ENCODE data around the gene CD22.

Gene CD22

DNA sequence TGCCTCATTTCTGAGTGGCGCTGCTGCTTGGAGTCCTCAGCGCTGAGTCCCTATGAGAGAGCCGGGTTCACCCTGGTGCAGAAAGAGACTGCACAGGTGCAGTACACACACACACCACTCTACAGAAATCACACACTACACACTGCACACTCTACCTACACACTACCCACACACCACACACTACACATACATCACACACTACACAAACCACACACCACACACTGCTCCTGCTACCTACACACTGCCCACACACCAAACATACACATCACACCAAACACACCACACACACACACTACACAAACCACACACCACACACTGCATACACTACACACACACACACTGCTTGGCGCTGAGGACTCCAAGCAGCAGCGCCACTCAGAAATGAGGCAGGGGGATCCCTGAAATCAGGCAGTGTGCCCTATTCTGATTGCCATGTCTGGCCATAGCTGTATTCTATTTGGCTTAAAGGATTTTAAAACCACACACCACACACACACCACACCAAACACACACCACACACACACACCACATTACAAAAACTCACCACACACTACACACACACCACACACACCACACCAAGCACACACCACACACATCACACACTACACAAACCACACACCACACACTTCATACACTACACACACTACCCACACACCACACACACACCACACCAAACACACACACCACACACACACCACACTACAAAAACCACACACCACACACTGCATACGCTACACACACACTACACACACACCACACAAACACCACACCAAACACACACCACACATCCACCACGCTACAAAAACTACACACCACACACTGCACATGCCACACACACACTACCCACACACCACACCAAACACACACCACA, 32.1 kb upstream of the CD22 start:
- DNase-seq = no peak

DNA sequence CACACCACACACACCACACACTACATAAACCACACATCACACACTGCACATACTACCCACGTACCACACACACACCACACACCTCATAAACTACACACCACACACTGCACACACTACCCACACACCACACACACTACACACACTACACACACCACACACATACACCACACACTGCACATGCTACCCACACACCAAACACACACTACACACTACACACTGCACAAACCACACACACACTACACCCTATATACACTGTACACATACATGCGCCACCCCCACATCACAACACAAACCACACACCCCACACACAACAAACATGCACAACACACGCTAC, 31.5 kb upstream of the CD22 start:
- no peak for DNase-seq

DNA sequence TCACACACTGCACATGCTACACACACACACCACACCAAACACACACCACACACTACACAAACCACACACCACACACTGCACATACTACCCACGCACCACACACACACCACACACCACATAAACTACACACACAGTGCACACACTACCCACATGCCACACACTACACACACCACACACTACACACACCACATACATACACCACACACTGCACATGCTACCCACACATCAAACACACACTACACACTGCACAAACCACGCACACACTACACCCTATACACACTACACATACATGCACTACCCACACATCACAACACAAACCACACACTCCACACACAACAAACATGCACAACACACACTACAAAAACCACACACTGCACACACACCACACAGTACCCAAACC, 31.1 kb upstream of the CD22 start:
- no peak for DNase-seq

DNA sequence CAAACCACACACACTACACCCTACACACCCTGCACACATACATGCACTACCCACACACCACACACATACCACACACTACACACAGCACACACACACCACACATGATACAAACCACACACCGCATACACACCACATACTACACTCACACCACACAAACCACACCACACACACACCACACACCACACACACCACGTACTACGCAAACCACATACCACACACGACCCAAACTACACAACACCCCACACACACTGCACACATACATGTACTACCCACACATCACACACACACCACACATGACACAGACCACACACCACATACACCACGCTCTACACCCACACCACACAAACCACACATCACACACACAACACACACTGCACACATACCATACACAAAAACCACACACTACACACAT, 30.4 kb upstream of the CD22 start:
- DNase-seq = no peak

DNA sequence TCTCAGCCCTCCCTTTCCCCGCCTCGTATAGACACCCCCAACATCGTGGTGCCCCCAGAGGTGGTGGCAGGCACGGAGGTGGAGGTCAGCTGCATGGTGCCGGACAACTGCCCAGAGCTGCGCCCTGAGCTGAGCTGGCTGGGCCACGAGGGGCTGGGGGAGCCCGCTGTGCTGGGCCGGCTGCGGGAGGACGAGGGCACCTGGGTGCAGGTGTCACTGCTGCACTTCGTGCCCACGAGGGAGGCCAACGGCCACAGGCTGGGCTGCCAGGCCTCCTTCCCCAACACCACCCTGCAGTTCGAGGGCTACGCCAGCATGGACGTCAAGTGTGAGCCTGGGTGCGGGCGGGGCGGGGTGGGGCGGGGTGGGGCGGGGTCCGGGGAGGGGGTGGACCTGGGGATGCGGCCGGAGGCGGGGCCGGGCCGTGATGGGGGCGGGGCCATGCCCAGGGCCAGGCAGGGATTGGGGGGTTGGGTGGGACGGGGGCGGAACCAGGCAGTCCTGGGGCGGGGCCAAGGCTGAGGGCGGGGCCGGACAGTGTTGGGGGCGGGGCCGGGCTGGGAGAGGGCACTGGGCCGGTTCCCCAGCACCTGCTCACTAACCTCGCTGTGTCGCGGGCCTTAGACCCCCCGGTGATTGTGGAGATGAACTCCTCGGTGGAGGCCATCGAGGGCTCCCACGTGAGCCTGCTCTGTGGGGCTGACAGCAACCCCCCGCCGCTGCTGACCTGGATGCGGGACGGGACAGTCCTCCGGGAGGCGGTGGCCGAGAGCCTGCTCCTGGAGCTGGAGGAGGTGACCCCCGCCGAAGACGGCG, 29.3 kb upstream of the CD22 start:
- DNase-seq = no peak

DNA sequence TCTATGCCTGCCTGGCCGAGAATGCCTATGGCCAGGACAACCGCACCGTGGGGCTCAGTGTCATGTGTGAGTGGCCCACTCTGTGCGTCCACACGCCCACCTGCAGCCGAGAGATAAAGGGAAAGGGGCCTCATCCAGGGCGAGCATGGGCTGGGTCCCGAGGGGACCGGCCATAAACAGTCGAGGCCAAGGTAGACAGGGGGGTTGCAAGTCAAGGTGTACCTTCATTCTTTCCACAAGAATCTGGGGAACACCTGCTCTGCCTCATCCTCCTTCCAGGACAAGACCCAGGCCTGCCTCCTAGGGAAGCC, 28.7 kb upstream of the CD22 start:
- DNase-seq = no peak

DNA sequence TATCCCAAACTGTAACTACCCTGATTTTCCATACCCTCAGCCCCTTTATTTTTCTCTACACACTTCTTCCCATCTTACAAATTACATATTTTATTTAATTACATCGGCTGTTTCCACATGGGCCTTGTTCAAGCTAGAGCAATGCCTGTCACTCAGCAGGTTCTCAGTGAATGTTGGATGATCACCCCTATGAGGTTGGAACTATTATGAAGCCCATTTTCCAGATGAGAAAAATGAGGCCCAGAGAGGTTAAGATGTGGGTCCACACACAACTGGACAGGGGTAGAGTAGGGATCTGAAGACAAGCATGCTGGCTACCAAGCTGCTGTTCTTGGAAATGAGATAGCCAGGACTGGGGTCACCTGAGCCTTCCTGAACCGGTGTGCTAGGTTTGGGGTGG, 27.0 kb upstream of the CD22 start:
- DNase-seq = no peak

DNA sequence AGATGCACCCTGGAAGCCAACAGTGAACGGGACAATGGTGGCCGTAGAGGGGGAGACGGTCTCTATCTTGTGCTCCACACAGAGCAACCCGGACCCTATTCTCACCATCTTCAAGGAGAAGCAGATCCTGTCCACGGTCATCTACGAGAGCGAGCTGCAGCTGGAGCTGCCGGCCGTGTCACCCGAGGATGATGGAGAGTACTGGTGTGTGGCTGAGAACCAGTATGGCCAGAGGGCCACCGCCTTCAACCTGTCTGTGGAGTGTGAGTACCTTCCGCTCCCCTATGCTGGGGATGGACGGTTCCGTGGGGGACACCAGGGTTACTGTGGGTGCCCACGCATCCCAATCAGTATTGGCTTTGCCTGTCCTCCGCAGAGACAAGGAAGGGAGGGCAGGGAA, 26.5 kb upstream of the CD22 start:
- no peak for DNase-seq

DNA sequence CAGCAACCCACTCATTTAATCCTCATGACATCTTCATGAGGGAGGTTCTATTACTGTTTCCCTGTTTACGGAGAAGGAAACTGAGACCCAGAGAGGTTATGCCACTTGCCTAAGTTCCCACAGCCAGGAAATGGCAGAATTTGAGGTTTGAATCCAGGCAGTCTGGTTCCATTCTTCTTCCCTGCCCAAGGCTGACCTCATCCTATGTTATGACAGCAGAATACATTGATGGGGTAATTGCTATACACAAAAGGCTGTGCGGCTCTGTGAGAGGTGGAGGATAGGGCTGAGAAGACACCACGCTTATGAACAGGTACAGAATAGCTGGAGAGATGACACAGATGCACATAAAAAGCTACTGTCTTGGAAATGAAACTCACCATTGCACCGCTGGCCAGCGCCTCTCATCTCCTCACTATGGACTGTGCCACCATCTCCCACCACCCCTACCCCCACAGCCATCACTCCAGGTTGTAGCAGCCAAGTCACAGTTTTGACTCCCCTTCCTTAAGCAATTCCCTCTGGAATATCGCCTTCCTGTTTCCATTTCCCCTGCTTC, 25.6 kb upstream of the CD22 start:
- DNase-seq = no peak

DNA sequence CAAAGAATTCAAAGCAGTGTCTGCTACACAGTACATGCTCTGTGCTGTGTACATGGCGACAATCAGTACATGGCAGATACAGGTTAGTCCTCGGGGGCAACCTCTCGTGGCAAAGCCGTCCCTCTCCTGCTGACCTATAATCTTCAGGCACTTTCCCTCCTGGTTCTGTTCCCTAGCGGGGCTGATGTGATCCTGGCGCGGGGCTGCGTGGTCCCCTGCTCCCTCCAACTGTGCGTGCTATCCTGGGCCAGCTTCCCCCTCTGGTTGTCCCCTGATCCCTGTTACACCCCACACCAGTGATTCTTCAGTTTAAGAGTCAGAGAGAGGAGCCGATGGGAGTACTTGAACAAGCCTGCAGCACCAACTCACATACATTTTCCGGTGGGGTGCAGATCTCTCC, 25.0 kb upstream of the CD22 start:
- no peak for DNase-seq

DNA sequence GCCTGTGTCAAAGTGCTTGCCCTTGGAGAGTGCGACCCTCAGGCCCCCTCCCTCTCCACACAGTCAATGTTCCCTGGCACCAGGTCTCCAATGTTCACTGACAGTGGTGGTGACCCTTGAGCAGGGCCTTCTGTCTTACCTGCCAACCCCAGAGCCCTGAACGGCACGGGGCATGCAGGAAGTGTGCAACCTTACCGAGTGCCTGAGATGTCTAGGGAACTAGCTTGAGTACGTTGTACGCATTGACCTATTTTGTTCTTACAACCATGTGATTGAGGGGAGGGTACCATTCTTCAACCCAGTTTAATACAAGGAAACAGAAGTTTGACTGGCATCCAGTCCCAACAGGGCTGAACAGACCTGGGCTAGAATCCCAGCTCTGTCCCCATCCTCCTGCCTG, 23.8 kb upstream of the CD22 start:
- DNase-seq = no peak

DNA sequence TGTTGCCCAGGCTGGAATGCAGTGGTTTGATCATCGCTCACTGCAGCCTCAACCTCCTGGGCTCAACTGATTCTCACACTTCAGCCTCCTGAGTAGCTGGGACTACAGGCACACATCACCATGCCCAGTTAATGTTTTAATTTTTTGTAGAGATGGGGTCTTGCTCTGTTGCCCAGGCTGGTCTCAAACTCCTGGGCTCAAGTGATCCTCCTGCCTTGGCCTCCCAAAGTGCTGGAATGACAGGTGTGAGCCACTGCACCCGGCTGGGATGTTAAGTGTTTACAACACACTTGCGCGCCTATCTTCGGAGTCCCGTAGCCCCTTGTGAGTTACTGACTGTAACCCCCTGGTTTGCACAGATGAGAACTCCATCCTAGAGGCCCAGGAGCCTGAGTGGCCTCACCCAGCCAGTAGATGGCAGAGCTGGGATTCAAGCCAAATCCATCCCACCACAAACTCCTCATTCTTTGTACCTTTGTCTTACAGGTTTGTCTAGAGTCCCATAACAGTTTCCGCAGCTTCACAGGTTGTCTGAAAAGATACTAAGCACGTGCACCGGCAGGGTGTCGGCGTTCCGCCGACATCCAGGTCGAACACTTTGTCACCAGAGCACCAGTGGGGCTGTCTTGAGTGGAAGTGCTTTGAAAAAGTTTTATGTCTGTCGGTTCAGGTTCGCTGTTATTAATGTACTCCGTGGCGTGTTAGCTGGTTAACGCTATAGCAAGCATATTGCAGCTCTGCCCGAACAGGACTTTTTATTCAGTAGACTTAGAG, 22.3 kb upstream of the CD22 start:
- DNase-seq = no peak

DNA sequence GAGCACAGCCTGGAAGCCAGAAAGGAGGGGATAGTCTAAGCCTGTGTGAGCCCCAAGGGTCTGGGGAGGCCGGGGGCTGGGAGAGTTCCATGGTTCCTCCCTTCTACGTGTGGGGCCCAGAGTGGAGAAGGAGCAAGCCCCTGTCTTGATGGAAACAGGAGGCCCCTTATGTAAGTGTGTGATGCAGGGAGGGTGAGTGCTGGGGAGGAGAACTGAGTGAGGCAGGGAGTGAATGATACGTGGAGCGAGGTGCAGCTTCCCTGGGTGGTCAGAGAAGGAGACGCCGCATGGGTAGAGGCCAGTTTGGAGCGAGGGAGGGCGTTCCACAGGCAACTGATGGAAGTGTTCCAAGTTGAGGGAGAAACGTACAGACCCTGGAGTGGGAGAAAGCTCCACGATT, 21.1 kb upstream of the CD22 start:
- DNase-seq = no peak

DNA sequence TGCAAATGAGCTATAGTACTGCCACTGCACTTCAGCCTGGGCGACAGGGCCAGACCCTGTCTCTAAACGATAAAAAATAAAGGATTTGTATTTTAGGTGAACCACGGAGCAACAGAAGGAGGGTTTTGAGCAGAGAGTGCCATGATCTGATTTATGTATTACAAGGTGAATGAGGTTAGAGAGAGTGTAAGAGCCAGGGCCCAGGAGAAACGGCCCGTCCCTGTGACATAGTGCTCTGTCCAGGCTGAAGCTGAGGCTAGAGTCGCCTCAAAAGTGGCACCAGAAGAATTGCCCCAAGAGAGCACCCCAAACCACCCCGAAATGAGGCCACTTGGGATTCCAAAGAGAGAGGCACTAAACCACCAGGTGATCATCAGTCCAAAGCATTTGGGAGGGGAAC, 20.1 kb upstream of the CD22 start:
- DNase-seq = no peak

DNA sequence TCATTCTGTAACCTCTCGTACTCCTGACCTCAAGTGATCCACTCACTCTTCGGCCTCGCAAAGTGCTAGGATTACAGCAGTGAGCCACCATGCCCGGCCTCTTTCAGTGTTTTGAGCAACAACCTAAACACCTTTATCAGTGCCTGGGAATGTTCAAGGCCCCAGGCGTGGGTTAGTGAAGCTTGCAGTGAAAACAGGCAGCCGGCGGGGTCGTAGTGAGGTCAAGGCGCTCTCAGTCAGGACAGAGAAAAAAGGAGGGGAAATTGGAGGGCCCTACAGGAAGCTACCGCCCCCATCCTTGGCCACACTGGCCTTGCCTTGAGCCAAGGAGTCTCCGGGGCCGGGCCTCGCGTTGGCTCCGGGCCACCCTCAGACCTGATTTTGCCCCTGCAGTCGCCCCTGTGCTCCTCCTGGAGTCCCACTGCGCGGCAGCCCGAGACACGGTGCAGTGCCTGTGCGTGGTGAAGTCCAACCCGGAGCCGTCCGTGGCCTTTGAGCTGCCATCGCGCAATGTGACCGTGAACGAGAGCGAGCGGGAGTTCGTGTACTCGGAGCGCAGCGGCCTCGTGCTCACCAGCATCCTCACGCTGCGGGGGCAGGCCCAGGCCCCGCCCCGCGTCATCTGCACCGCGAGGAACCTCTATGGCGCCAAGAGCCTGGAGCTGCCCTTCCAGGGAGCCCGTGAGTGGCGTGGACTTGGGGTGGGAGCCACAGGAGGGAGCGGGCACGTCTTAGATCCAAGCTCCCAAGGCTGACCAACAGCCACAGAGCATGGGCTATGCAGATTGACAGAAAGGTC, 19.3 kb upstream of the CD22 start:
- no peak for DNase-seq

DNA sequence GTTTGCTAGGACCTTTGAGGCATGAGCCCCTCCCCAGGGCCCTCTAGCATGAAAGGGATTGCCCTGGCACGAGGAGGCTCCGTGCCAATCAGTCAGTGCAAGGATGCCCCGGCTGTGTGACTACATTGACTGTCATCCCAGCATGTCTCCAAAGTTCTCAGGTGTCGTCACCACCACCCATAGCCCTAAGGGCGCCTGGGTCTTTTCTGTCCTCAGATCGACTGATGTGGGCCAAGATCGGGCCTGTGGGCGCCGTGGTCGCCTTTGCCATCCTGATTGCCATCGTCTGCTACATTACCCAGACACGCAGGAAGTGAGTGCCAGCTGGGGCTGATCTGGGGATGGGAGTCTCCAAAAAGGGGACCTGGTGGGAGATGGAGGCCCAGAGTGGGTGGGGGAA, 18.7 kb upstream of the CD22 start:
- no peak for DNase-seq

DNA sequence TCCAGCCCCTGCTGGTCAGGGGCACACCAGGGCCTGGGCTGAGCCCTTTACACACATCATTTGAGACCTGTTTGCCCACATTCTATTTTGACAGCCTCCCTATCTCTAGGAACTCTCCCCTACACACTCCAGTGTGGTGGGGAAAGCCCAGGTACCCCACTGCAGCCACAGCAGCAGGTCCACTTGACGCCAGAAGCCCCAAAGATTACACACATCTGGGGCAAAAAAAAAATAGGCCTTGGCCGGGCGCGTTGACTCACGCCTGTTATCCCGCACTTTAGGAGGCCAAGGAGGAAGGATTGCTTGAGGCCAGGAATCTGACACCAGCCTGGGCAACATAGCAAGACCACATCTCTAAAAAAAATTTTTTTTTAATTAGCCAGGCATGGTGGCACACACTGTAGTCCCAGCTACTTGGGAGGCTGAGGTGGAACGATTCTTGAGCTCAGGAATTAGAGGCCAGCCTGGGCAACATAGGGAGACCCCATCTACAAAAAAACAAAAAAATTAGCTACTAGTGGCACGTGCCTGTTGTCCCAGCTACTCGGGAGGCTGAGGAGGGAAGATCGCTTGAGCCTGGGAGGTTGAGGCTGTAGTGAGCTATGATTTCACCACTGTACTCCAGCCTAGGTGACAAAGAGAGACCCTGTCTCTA, 18.0 kb upstream of the CD22 start:
- DNase-seq = no peak

DNA sequence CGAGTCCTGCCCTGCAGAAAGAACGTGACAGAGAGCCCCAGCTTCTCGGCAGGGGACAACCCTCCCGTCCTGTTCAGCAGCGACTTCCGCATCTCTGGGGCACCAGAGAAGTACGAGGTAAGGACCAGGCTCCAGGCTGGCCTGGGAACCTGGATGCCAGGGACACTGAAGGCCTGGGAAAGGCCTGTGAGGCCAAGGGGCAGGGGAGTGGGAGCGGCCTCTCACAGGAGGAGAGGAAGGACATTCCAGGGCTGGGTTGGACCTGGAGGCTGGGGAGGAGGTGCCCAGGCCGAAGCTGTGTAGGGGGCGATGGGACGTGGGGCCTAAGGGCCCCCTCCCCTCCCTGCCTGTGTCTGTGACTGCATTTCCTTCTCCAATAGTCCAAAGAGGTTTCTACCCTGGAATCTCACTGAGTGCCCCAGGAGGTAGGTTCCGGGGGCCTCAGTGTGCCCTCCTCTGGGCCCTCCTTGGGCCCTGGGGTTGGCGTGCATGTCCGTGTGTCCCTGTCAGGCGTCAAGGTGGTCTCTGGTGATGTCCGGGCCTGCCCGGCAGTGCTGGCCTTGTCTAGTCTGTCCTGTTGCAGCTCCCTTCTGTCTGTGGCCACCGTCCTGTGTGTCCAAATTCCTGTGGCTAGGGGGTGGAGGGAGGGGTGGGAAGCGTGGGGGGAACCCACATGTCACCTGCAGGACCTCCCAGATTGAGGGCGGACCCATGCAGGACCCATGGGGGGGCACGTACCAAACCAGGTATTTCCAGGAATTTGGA, 16.9 kb upstream of the CD22 start:
- DNase-seq = no peak

DNA sequence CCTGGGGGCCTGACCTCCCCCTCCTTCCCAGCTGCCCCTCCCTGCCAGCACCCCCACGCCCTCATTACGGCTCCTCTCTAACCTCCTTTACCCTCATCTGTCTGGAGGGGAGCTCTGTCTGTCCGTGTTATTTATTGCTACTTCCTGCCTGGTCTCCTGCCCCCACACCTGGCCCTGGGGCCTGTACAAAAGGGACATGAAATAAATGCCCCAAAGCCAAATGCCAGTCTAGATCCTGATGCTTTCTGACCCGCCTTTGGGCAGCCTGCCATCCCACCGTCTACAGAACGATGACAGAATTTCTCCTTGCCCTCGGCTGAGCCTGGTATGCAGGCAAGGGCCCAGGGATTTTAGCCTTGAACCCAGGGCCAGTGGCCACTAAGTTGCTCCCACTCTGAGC, 15.4 kb upstream of the CD22 start:
- DNase-seq = no peak

DNA sequence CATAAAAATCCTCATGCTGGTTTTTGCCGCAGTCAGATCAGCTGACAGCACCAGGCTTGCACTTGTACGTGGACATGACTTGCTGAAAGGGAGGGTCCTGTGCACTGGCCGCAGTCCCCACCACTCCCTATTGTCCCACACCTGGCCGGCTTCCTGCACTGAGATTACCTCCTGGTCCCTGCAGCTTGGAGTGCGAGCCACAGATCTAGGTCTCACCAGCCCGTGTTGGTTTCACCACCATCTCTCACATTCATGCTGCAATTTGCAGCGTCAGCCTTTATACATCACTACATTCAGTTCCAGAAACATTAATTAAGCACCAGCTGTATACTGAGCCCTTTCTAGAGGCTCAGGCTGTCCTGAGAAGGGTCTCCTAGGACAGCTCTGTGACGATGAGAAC, 15.0 kb upstream of the CD22 start:
- DNase-seq = no peak

DNA sequence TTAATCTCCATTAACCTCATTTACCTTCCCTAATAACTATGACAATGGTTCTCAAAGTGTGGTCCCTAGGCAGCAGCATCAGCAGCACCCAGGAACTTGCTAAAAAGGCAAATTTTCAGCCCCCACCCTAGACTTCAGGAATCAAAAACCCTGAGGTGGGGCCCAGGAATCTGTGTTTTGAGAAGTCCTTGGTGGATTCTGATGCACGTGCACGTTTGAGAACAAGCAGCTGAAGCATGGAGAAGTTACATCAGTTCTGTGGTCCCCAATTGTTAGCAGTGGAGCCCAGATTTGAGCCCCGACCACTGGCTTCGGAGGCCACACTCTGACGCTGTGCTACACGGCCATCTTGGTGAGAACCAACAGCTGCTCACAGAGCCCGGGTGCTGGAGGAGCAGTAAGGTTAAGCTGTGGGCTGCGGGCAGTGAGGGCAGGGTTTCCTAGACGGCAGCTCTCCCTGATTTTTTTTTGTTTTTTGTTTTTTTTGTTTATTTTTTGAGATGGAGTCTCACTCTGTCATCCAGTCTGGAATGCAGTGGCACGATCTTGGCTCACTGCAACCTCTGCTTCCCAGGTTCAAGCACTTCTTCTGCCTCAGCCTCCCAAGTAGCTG, 14.0 kb upstream of the CD22 start:
- no peak for DNase-seq
